Testis (tissue), 2 donors: ENCODE data around the gene MRAP.
"Not testable (repeated sequence)": the region's sequence is repeated elsewhere in the genome, so short reads cannot be mapped to it uniquely, and the experiment has no call there.

Experiments used
- POLR2A ChIP-seq: fragments of 450-650 bp; IDR thresholded peaks from one replicate; pipeline ENCODE4 v1.6.1; 2017; ENCODE audit warnings: antibody characterized with exemption, mild to moderate bottlenecking, moderate library complexity
- TF ChIP-seq, protein P1 (sequence below), 3 experiments: fragments of 450-650 bp in 2 of 3; fragments of 200-600 bp in 1 of 3; sonication (generic) in 1 of 3; IDR thresholded peaks; one replicate each; pipeline ENCODE4 v1.5.1; 2016 to 2019; ENCODE audit warnings: antibody characterized with exemption in 3 of 3, mild to moderate bottlenecking in 2 of 3, moderate library complexity in 1 of 3

DNA sequence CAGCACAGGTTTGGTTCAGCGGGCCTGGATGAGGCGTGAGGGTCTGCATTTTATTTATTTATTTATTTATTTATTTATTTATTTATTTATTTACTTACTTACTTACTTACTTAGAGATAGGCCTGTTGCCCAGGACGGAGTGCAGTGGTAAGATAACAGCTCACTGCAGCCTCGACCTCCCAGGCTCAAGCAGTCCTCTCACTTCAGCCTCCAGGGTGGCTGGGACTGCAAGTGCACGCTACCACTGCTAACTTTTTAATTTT, 39.9 kb upstream of the MRAP start:
- TF ChIP-seq, protein P1, sequence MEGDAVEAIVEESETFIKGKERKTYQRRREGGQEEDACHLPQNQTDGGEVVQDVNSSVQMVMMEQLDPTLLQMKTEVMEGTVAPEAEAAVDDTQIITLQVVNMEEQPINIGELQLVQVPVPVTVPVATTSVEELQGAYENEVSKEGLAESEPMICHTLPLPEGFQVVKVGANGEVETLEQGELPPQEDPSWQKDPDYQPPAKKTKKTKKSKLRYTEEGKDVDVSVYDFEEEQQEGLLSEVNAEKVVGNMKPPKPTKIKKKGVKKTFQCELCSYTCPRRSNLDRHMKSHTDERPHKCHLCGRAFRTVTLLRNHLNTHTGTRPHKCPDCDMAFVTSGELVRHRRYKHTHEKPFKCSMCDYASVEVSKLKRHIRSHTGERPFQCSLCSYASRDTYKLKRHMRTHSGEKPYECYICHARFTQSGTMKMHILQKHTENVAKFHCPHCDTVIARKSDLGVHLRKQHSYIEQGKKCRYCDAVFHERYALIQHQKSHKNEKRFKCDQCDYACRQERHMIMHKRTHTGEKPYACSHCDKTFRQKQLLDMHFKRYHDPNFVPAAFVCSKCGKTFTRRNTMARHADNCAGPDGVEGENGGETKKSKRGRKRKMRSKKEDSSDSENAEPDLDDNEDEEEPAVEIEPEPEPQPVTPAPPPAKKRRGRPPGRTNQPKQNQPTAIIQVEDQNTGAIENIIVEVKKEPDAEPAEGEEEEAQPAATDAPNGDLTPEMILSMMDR (IDR thresholded peaks at IDR 0.05): not testable (repeated sequence)
- TF ChIP-seq POLR2A: not testable (repeated sequence)
